Transverse colon (tissue), 4 donors: ENCODE results near the gene HDAC4. TPM values are rescaled to one million over a fixed set of nuclear protein-coding genes. Genes with fewer than 3 reads are reported as not detected.

Source experiments
- DNase-seq: peaks from one replicate; pipeline ENCODE4 v3.0.0-alpha.2; 2019
- H3K27ac ChIP-seq, 4 donors: fragments of 200-600 bp; sonication (generic); 2 replicates each; pipeline ENCODE4 v1.5.1; 2016 to 2018; ENCODE audit warnings: inconsistent platforms in 4 of 4
- H3K27me3 ChIP-seq: fragments of 200-600 bp; sonication (generic); 2 replicates; pipeline ENCODE4 v1.5.1; 2017; ENCODE audit warnings: inconsistent platforms
- H3K36me3 ChIP-seq, 4 donors: fragments of 200-600 bp; sonication (generic); 2 replicates each; pipeline ENCODE4 v1.5.1; 2017 to 2019; ENCODE audit warnings: inconsistent platforms in 4 of 4
- H3K4me1 ChIP-seq, 4 donors: fragments of 200-600 bp; sonication (generic); 2 replicates each; pipeline ENCODE4 v1.5.1; 2017 to 2020; ENCODE audit warnings: inconsistent platforms in 4 of 4
- H3K4me3 ChIP-seq, 4 donors: fragments of 200-600 bp; sonication (generic); 1 replicate in 1 of 4; 2 replicates in 3 of 4; pipeline versions ENCODE4 v1.5.1 to v1.6.1; 2017 to 2019; ENCODE audit warnings: inconsistent platforms in 4 of 4
- H3K9me3 ChIP-seq, 2 donors: fragments of 200-600 bp; sonication (generic); 2 replicates each; pipeline ENCODE4 v1.5.1; 2017 to 2019; ENCODE audit warnings: inconsistent platforms in 2 of 2
- CTCF ChIP-seq, 5 experiments: fragments of 200-600 bp in 3 of 5; fragments of 450-650 bp in 2 of 5; sonication (generic) in 3 of 5; IDR thresholded peaks; 1 replicate in 2 of 5; 2 replicates in 3 of 5; pipeline ENCODE4 v1.5.1; 2016 to 2017; ENCODE audit warnings: antibody characterized with exemption in 5 of 5, inconsistent platforms in 3 of 5, mild to moderate bottlenecking in 2 of 5, moderate library complexity in 1 of 5
- EP300 ChIP-seq: sonication (generic); formaldehyde crosslinking; IDR thresholded peaks from one replicate; pipeline ENCODE4 v1.6.1; 2017; ENCODE audit warnings: antibody characterized with exemption, low read depth
- POLR2A ChIP-seq: fragments of 450-650 bp; IDR thresholded peaks from one replicate; pipeline ENCODE4 v1.6.1; 2016; ENCODE audit warnings: antibody characterized with exemption, mild to moderate bottlenecking, moderate library complexity
- POLR2AphosphoS5 ChIP-seq, 3 donors: sonication (generic); formaldehyde crosslinking; IDR thresholded peaks; one replicate each; pipeline ENCODE4 v1.6.1; 2016; ENCODE audit warnings: antibody characterized with exemption in 3 of 3
- WGBS, 2 donors: methylation state at CpG; one replicate each; pipeline ENCODE4 v1.1.5; 2018; ENCODE audit warnings: low coverage in 1 of 2; 5-methylcytosine and 5-hydroxymethylcytosine counted together
- in situ Hi-C, 4 donors: fragments of 200-750 bp; cut with MboI; loops; one replicate each; pipeline versions ENCODE4 v1.15.0 to v1.15.1; 2017; ENCODE audit warnings: low sequenced_read_pairs in 3 of 4, low pct_ligation_motif_present in 1 of 4, low pct_unique_long_range_greater_than_20kb in 1 of 4
- intact Hi-C: fragments of 100-400 bp; cut with DNase I; formaldehyde crosslinking; loops from one replicate; pipeline ENCODE4 v1.15.1; 2023; ENCODE audit warnings: low total_unique reads
- total RNA-seq, 4 donors: library from RNA; depleted of rRNA; stranded (reverse); fragments of >200 nt; gene quantifications; one replicate each; pipeline ENCODE4 v1.1.0, GENCODE V29; 2016

Gene HDAC4
- total RNA-seq, 4 donors from 2014 or later, result 33.9 to 192 (median 112) TPM

- Histone ChIP-seq H3K27me3 (no peaks in the 10 kb centered on the region), H3K36me3 (peaks cover 0 to 21% (median 0%) of the 10 kb centered on the region in 4 donors), H3K4me1 (peaks cover 4 to 19% (median 15%) of the 10 kb centered on the region in 4 donors), H3K4me3 (no peak overlapping the region), H3K27ac (peak overlapping the region in 1 of 4 donors; percentile 15), H3K9me3 (peaks cover 17 to 19% of the 10 kb centered on the region in 2 donors)
- no peak for TF ChIP-seq POLR2AphosphoS5 (IDR thresholded peaks at IDR 0.05)
- no peak for TF ChIP-seq POLR2A
- TF ChIP-seq EP300, result no peak
- TF ChIP-seq CTCF (IDR thresholded peaks at IDR 0.05), result no peak
- in situ Hi-C loops (no loop called here), intact Hi-C loops (no loop called here)
- no peak for DNase-seq
- WGBS, 2 donors, result 83 to 90% methylated on average over 7 to 22 of the region's 22 CpGs
These were observed 232.2 kb downstream of the HDAC4 start for GRCh38 chr2:239168575-239168974.

GRCh38 chr2:239167766-239168444 lies 232.9 kb downstream of the HDAC4 start:
- intact Hi-C loops, result no loop called here
- no peak overlapping the region for H3K4me3 ChIP-seq
- H3K9me3 ChIP-seq, result peaks cover 13 to 18% of the 10 kb centered on the region in 2 donors
- peak overlapping the region in 2 of 4 donors; percentile 40 to 44 for H3K27ac ChIP-seq
- TF ChIP-seq CTCF (IDR thresholded peaks at IDR 0.05) (no peak), EP300 (no peak), POLR2A (no peak), POLR2AphosphoS5 (IDR thresholded peaks at IDR 0.05) (no peak)
- in situ Hi-C loops, result no loop called here
- WGBS, 2 donors, result 75 to 90% methylated on average over 12 to 26 of the region's 26 CpGs
- DNase-seq, result no peak
- peaks cover 4 to 19% (median 15%) of the 10 kb centered on the region in 4 donors for H3K4me1 ChIP-seq
- H3K36me3 ChIP-seq, result peaks cover 0 to 19% (median 0%) of the 10 kb centered on the region in 4 donors
- H3K27me3 ChIP-seq, result no peaks in the 10 kb centered on the region

- H3K36me3 ChIP-seq, result peaks cover 0 to 19% (median 0%) of the 10 kb centered on the region in 4 donors
- H3K4me1 ChIP-seq, result peaks cover 4 to 19% (median 15%) of the 10 kb centered on the region in 4 donors
- peak overlapping the region in 3 of 4 donors; percentile 22 to 40 (median 24) for H3K27ac ChIP-seq
- intact Hi-C loops, result no loop called here
- no peaks in the 10 kb centered on the region for H3K27me3 ChIP-seq
- TF ChIP-seq POLR2A (no peak), CTCF (IDR thresholded peaks at IDR 0.05) (no peak), EP300 (no peak), POLR2AphosphoS5 (IDR thresholded peaks at IDR 0.05) (no peak)
- peak; percentile 30 for DNase-seq
- 72 to 73% methylated on average over 3 to 15 of the region's 15 CpGs for WGBS, 2 donors
- no peak overlapping the region for H3K4me3 ChIP-seq
- peaks cover 8 to 11% of the 10 kb centered on the region in 2 donors for H3K9me3 ChIP-seq
- in situ Hi-C loops, result no loop called here
These were observed 233.7 kb downstream of the HDAC4 start for GRCh38 chr2:239167011-239167673.

GRCh38 chr2:239166201-239166834 lies 234.5 kb downstream of the HDAC4 start:
- Histone ChIP-seq H3K9me3 (peaks cover 3% of the 10 kb centered on the region in 2 donors), H3K4me1 (peaks cover 4 to 19% (median 15%) of the 10 kb centered on the region in 4 donors), H3K27ac (peak overlapping the region in 3 of 4 donors; percentile 22 to 52 (median 40)), H3K4me3 (no peak overlapping the region), H3K36me3 (peaks cover 0 to 12% (median 0%) of the 10 kb centered on the region in 4 donors), H3K27me3 (no peaks in the 10 kb centered on the region)
- 79 to 87% methylated on average over 4 to 17 of the region's 17 CpGs for WGBS, 2 donors
- DNase-seq, result no peak
- in situ Hi-C loops, result no loop called here
- TF ChIP-seq POLR2A (no peak), POLR2AphosphoS5 (IDR thresholded peaks at IDR 0.05) (peak in 2 of 3 donors; percentile 29 to 52), CTCF (IDR thresholded peaks at IDR 0.05) (no peak)
- intact Hi-C loops, result no loop called here
